Ramos (cell line): Measurements from ENCODE around the gene SECTM1.

Experiments used
- in situ Hi-C: fragments of 300-500 bp; cut with MboI; formaldehyde crosslinking; loops from one replicate; pipeline ENCODE4 v1.14.3; 2022; ENCODE audit warnings: low sequenced_read_pairs; ENCODE audit not compliant: unreplicated experiment

The SECTM1 gene

GRCh38 chr17:82370471-82371332 lies 37.1 kb upstream of the SECTM1 start:
- in situ Hi-C loops = no loop called here

DNA sequence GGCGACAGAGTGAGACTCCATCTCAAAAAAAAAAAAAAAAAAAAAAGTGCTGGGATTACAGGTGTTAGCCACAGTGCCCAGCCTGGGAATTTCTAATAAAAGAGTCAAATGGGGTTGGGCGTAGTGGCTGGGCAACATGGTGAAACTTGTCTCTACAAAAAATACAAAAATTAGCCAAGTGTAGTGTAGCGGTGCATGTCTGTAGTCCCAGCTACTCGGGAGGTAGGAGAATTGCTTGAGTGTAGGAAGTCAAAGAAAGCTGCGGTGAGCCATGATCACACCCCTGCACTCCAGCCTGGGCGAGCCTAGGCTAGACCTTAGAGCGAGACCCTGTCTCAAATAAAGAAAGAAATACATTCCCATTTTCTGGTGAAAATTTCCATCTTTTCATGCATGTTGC lies 35.6 kb upstream of the SECTM1 start:
- in situ Hi-C loops = no loop called here

- in situ Hi-C loops = no loop called here
These were observed 34.4 kb upstream of the SECTM1 start for GRCh38 chr17:82367724-82368524.

DNA sequence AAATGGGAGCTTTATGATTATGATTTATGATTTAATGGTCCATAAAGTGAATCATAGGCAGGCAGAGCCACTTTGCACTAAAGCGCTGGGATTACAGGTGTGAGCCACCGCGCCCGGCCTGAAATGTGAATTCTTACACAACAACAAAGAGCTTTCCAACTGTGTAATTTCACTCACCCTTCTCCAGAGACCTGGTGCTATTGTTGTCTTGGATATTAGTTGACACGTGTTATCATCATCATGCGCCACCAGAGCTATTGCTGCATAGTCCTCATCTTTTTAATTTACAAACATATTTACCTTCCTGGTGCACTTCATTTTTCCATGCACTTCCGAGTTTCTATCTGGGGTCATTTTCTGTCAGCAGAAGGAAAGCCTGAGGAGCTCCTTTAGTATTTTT lies 33.2 kb upstream of the SECTM1 start:
- in situ Hi-C loops = no loop called here

DNA sequence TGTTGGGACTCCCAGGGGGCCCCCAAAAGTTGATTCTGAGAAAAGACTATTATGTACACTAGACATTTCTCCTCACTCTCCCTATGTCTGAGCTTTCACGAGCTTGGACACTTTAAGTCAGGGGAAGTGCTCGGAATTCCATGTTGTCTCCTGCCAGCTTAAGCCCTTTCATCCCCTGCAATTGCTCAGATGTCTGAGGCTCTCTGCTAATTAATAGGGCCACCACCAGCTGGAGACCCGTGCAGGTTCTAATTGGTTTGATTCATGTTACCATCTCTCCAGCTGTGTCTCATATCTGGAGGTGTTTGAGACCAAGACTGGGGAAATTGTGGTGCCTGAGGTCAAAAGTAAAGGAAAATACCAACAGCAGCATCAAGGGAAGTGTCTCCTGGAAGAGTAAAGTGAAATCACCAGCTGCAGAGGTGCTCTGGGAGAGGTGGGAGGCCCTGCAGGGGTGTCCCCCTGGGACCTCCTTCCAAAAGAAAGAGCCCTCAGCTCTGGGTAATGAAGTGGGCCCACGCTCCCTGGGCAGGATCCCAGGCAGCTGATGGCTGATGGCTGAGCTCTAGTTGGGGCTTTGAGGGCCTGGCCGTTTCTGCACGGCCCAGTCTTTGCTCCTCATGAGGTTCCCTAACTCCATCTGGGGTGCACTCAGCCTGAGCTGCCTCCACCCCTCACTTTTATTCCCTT lies 32.2 kb upstream of the SECTM1 start:
- in situ Hi-C loops = no loop called here

DNA sequence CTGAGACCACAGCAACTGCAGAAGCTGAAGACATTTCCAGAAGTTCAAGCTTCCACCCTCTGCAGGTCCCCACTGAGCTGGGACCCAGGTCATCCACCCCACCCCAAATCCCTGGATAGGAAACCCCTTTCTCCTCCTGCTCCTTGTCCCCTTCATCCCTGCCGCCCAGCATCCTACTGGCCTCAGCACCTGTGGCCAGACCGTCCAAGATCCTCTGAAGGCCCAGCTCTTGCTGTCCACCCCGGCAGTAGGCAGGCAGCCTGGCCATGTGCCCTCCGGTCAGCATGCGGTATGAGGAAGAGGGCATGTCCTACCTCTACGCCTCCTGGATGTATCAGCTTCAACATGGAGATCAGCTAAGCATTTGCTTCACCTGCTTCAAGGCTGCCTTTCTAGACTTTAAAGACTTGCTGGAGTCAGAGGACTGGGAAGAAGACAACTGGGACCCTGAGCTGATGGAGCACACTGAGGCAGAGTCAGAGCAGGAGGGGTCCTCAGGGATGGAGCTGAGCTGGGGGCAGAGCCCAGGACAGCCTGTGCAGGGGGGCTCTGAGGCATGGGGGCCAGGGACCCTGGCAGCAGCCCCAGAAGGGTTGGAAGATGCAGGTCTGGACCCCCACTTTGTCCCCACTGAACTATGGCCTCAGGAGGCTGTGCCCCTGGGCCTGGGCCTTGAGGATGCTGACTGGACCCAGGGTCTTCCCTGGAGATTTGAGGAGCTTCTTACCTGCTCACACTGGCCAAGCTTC lies 28.5 kb upstream of the SECTM1 start:
- in situ Hi-C loops = no loop called here

DNA sequence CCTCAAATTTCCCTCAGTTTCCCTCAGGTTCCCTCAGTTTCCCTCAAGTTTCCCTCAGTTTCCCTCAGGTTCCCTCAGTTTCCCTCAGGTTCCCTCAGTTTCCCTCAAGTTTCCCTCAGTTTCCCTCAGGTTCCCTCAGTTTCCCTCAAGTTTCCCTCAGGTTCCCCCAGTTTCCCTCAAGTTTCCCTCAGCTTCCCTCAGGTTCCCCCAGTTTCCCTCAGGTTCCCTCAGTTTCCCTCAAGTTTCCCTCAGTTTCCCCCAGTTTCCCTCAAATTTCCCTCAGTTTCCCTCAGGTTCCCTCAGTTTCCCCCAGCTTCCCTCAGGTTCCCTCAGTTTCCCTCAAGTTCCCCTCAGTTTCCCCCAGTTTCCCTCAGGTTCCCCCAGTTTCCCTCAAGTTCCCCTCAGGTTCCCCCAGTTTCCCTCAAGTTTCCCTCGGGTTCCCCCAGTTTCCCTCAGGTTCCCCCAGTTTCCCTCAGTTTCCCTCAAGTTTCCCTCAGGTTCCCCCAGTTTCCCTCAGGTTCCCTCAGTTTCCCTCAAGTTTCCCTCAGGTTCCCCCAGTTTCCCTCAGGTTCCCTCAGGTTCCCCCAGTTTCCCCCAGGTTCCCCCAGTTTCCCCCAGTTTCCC lies 26.0 kb upstream of the SECTM1 start:
- in situ Hi-C loops = loop anchor here (5.0 kb wide), 1 partner anchor 48 kb away; no protein-coding TSS in a partner anchor

- in situ Hi-C loops = loop anchor here (5.0 kb wide), 1 partner anchor 49 kb away; no protein-coding TSS in a partner anchor
These were observed 25.1 kb upstream of the SECTM1 start, which contains the start of gene TEX19 for GRCh38 chr17:82358465-82359350. Gene TEX19, plus strand, starts transcription at chr17:82359247. Its CDS starts 2,904 bp downstream, at chr17:82362151.

GRCh38 chr17:82357394-82357793 lies 23.8 kb upstream of the SECTM1 start:
- in situ Hi-C loops = loop anchor here (5.0 kb wide), 1 partner anchor 50 kb away; no protein-coding TSS in a partner anchor

DNA sequence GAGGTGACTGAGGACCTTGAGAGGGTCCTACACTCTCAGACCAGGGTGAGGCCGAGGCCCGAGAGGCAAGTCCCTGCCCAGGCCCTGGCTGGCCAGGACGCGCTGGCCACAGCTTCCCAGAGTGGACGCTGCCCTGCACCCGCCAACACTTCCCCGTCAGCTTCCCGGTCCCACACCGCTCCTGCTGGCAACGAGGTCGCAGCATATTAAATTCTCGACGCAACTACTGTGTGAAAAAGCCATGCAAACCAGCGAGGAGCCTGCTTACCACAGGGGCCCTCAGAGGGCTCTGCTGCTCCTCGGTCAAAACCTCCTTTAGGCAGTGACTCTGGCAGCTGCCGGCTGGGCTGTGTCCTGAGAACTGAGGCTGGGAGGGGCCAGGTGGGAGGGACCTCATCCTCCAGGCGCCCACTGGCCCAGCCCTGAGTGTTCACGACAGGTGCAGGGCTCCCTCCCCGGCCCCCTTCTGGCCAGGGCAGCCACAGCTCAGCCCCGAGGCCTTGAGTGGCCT lies 23.3 kb upstream of the SECTM1 start:
- in situ Hi-C loops = loop anchor here (5.0 kb wide), 1 partner anchor 50 kb away; no protein-coding TSS in a partner anchor

DNA sequence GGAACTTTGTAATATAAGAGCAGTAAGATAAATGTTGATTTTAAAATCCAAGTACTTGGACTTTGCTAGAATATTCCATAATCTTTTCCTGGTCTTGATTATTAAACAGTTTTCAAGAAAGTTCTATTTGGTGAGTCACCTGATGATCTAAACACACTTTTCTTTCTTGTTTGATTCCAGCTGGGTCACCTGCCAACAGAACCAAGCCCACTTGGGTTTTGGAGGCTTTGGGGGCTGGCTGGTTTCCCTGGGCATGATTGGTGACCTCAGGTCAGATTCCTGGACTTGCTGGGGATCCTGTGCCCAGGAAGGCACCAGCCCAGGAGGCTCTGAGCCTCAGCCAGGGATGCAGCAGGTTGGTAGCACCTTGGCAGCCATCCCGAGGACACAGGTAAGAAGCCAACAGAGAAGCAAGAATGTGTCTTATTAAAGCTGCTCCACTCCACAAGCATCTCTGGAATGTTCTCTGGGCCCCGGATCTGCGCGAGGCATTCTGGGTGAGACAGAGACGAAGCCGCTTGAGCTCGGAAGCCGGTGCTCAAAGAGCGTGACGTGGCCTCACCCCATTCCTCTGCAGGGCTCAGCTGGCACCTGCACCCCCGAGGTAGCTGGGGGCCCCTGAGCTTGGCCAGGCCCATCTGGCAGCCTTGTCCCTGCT lies 22.3 kb upstream of the SECTM1 start:
- in situ Hi-C loops = loop anchor here (5.0 kb wide), 1 partner anchor 51 kb away; no protein-coding TSS in a partner anchor

- in situ Hi-C loops = loop anchor here (5.0 kb wide), 2 partner anchors 52 to 202 kb away; no protein-coding TSS in a partner anchor
These were observed 21.3 kb upstream of the SECTM1 start for GRCh38 chr17:82354804-82355308.

GRCh38 chr17:82353484-82353883 lies 19.9 kb upstream of the SECTM1 start:
- in situ Hi-C loops = loop anchor here (5.0 kb wide), 1 partner anchor 204 kb away; no protein-coding TSS in a partner anchor

DNA sequence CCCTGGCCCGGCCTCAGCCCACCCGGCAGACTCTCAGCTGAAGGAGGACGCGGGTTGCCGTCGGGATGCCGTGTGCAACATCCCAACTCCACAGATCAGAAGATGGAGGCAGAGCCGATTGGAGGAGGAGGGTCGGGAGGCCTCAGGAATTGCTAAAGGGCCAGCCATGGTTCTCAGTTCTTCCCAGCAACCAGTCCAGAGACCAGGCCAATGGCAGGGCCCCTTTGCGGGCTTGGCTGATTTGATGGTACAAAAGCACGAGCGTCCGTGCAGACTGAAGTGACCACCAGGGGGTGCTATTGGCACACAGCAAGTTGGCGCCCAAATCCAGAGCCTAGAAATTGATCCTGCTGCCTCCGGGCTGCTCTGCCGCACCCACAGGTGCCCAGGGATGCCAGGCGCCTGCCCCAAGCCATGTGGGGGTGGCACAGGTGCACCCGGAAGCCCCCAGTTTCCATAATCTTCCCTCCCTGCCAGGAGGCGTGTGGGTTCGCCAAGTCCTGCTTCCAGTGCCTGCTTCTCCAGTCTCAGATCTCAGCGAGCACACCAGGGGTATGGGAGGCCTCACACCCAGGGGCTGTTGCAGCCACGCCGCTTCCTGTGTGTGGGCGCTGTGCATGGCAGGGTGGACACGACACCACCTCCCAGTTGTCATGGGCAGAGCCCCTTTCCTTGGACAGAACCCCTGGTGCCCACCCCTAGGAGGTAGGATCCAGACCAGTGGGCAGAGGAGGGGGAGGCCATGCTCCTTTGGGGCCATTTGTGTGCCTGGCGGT lies 18.3 kb upstream of the SECTM1 start:
- in situ Hi-C loops = loop anchor here (5.0 kb wide), 1 partner anchor 205 kb away; no protein-coding TSS in a partner anchor

DNA sequence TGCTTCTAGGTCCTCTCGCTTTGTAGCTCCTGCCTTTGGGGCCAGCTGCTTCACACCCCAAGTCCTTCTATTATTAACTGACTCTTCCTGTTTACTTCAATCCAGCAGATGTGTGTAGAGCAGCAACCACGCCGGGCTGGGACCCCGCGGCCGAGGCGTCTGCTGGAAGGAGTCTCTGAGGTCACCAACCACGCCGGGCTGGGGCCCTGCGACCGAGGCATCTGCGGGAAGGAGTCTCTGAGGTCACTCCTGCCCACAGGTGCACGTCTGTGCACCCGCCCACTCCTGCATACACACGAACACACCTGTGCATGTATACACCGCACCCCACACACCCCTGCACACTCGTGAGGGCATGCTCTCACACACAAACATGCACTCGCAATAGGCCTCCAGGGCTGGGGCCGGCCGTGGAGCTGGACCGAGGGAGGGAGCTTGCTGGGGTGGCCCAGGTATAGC lies 17.7 kb upstream of the SECTM1 start:
- in situ Hi-C loops = loop anchor here (5.0 kb wide), 1 partner anchor 206 kb away; no protein-coding TSS in a partner anchor
